GM21367 (cell line): Measurements from ENCODE around the gene AMBRA1.

Source experiments
- ATAC-seq: cut with Tn5 transposase; IDR thresholded peaks from one replicate; pipeline ENCODE4 v1.9.1; 2021; ENCODE audit not compliant: unreplicated experiment

The AMBRA1 gene, protein sequence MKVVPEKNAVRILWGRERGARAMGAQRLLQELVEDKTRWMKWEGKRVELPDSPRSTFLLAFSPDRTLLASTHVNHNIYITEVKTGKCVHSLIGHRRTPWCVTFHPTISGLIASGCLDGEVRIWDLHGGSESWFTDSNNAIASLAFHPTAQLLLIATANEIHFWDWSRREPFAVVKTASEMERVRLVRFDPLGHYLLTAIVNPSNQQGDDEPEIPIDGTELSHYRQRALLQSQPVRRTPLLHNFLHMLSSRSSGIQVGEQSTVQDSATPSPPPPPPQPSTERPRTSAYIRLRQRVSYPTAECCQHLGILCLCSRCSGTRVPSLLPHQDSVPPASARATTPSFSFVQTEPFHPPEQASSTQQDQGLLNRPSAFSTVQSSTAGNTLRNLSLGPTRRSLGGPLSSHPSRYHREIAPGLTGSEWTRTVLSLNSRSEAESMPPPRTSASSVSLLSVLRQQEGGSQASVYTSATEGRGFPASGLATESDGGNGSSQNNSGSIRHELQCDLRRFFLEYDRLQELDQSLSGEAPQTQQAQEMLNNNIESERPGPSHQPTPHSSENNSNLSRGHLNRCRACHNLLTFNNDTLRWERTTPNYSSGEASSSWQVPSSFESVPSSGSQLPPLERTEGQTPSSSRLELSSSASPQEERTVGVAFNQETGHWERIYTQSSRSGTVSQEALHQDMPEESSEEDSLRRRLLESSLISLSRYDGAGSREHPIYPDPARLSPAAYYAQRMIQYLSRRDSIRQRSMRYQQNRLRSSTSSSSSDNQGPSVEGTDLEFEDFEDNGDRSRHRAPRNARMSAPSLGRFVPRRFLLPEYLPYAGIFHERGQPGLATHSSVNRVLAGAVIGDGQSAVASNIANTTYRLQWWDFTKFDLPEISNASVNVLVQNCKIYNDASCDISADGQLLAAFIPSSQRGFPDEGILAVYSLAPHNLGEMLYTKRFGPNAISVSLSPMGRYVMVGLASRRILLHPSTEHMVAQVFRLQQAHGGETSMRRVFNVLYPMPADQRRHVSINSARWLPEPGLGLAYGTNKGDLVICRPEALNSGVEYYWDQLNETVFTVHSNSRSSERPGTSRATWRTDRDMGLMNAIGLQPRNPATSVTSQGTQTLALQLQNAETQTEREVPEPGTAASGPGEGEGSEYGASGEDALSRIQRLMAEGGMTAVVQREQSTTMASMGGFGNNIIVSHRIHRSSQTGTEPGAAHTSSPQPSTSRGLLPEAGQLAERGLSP (N-terminal part only)

DNA sequence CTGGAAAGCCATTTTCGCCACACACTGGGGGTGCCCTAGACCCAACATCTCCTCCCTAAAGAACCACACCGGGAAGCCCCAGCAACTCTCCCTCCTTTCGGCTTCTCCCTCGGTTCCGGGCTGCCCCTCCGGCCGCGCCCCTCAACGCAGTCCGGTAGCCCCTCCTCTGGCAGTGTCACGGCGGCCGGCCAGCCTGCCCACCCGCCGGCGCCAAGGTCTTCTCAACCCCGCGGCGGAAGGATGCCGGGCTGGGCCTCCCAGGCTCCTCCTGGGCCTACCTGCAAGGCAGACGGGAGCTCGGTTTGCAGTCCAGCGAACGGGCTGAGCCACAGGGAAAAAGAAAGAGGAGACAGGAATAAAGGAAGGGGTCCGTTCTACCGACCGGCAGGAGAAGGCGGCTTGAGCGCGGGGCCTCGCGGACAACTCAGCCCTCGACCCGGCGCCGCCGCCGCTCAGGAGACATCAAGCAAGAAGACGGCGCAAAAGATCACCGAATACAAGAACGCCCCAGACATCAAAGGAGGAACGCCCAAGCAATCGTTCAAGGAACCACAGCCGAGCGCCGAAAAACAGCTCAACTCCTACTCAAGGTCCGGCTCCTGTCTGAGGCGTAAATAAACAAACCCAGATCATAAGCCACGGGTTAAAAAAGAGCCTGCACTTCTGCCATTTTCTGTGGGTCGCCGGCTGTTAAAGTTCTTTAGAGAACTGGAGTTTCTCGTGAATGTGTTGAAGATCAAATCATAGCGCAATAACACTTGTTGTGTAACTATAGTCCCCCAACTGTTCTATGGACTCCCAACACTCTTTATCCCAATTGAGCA, at the start of gene AMBRA1:
Gene AMBRA1, minus strand, starts transcription at position 474 of the 824 bp plus-strand sequence. CDS start 45,643 bp downstream, outside the sequence.
- ATAC-seq: peak; percentile 74

DNA sequence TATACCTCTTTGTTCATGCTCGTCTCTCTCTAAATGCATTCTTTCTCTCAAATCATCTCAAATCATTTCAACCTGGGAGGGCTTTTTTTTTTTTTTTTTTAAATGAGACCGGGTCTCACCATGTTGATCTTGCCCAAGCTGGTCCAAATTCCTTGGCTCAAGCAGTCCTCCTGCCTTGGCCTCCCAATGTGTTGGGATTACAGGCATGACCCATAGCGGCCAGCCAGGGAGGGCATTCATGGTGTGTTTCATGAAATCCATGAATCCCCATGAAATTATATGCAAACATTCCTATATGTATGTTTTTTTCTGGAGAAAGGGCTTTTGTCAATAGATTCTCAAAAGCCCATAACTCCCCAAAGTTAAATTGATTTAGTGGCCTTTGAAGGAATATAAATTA, 49.7 kb upstream of the AMBRA1 start:
- ATAC-seq: no peak

DNA sequence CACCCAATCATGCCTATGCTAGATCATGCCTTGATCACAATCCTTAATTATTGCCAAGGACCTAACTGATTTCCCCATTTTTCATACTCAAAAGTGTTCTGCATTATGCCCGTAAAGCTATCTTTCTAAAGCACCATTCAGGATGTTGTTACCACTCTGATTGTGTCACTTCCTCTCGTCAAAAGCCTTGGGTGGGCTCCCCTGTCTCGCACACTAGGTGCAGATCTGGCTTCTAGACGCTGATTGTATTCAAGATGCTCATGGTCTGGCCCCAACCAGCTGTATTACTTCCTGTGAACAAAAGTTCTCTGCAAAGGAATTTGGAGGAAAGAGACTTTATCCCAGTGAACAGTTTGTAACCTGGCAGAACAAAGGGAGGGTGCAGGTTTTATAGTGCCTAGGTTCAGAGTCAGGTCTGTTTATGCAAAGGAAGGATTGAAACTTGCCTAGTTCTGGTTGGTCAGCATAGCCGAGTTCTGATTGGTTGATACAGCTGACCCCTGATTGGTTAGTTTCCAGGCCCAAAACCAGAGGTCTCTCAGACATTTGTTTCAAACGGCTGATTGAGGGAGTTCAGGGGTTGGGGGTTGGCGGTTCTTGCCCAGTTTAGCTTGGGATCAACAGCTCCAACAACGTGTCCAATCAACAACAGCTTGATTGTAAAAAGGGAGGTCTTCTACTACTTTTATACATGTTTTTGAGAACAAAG, 49.0 kb upstream of the AMBRA1 start:
- ATAC-seq: no peak

DNA sequence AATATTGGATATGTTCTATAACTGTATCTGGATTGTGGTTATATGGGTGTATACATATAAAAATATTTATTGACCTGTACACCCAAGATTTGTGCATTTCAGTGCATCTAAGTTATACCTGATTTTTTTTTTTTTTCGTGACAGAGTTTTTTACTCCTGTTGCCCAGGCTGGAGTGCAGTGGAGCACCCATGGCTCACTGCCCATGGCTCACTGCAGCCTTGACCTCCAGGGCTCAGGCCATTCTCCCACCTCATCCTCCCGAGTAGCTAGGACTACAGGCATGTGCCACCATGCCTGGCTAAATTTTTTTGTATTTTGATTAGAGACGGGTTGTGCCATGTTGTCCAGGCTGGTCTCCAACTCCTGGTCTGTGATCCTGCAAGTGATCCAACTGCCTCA, 47.8 kb upstream of the AMBRA1 start:
- ATAC-seq: no peak

DNA sequence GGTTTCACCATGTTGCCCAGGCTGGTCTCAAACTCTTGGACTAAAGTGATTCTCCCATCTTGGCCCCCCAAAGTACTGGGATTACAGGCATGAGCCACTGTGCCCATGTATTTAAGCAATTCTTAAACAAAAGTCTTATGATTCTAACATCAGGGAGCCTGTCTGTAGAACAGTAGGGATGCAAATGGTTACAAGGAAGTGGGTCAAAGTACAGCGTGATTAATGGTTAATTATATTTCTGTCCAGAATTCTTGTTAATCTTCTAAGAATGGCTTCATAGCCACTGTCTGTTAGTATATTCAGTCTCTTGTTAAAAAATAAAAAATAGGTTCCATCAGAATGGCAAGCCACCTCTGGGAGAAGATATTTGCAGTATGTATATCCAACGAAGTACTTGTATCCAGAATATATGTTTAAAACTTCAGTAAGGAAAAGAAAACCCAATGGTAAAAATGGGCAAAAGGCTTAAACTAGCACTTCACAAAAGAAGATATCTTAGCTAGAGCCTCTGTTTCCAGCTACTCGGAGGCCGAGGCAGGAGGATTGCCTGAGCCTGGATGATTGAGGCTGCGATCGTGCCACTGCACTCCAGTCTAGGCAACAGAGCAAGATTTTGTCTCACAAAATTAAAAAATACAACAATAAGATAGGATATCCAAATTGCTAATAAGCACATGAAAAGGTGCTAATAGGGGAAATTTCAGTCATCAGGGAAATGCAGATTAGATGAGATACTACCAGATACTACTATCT, 46.4 kb upstream of the AMBRA1 start:
- no peak for ATAC-seq

DNA sequence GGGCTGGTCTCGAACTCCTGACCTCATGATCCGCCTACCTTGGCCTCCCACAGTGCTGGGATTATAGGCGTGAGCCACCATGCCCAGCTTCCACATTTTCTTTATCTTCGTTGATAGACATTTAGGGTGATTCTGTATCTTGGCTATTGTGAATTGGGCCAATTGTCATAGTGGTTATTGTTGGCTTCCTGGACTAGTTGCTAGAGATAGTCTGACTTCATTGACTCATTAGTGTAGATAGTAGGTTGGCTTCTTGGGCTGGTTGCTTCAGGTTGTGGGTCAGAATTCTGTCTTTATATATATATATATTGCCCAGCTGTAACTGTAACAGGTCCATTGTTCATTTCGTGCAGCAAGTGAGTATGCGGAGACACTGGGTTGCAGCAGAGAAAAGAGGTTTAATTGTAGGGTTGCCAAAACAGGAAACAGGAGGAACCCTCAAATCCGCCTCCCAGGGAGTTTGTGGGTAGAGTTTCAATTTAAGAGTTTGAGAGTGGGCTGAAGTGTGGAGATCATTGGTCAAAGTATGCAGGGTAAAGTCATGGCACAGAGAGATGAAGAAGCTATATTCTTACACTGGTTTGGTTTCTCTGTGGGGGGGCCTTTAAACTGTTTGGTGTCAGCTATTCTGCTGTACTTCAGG, 45.5 kb upstream of the AMBRA1 start:
- no peak for ATAC-seq

DNA sequence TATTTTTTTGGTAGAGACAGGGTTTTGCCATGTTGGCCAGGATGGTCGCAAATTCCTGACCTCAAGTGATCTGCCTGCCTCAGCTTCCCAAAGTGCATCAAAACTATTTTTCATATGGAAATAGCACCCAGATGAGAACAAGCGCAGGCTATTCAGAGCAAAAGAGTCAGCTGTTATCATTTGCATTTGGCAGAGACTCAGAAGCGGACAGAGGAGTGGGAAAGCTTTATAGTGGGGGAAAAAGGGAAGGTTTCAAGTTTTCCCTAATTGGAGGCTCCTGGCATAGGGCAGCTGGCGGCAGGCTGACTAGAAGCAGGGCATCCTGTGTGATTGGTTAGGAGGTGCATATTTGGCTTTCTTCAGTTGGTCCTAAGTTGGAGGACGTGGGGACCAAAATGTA, 43.7 kb upstream of the AMBRA1 start:
- ATAC-seq: no peak

DNA sequence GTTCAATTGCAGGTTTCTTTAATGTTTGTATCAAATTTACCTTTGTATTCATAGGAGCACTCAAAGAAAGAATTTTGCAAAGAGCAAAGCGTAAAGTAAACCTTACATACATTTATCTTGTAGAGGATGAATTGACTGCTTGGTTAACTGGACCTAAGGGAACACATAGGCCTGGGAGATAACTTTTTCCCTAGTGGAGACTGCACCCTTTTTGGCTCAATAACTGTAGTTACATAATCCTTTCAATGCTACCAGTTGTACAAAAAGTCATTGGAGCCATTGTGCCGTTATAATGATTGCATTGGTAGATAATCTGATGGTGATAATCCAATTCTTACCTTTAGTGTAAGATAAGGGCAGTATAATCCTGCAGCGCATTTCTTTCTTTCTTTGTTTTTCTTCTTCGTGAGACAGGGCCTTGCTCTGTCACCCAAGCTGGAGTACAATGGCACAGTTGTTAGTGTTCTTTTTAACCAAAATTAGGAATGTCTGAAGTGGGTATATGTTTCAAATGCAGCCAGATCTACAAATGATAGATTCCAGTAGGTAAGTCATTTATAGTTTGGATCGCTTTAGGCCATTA, 41.8 kb upstream of the AMBRA1 start:
- no peak for ATAC-seq

DNA sequence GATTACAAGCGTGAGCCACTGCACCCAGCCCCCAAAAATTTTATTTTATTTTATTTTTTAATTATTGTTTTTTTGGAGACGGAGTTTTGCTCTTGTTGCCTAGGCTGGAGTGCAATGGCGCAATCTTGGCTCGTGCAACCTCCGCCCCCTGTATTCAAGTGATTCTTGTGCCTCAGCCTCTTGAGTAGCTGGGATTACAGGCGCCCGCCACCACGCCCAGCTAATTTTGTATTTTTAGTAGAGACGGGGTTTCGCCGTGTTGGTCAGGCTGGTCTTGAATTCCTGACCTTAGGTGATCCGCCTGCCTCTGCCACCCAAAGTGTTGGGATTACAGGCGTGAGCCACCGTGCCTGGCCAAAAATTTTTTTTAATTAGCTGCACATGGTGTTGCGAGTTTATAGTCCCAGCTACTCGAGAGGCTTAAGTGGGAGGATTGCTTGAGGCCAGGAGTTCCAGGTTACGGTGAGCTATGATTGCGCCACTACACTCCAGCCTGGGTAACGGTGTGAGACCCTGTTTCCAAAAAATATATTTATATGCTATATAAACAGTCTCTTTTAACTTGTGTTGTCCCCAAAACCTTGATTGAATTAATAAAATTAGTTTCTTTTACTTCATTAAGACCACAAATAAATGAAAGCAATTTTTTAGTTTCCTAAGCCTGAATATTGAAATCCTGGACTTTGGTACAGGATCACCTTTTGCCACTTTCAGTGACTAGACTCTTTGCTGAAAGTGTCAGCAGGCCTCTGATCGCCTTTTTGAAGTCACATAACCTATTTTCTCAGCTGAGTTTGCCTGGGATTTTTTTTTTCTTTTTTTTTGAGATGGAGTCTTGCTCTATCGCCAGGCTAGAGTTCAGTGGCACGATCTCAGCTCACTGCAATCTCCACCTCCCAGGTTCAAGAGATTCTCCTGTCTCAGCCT, 39.7 kb upstream of the AMBRA1 start:
- no peak for ATAC-seq

DNA sequence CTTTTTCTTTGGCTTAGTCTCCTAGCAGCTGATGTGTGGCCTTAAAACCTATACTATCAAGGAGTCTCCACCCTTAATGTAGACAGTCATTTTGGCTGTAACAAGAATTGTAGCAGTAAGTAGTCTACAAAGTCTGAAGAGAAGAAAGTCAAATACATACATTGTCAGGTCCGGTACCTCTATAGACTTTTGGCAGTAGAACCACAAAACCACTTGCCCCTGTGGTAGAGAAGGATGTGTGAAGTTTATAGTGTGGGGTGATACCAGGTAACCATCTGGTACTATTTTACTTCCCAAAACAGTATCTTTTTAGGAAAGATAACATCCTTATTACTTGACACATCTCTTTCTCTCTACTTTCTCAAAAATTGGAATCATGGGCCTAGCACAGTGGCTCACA, 38.7 kb upstream of the AMBRA1 start:
- ATAC-seq: no peak

DNA sequence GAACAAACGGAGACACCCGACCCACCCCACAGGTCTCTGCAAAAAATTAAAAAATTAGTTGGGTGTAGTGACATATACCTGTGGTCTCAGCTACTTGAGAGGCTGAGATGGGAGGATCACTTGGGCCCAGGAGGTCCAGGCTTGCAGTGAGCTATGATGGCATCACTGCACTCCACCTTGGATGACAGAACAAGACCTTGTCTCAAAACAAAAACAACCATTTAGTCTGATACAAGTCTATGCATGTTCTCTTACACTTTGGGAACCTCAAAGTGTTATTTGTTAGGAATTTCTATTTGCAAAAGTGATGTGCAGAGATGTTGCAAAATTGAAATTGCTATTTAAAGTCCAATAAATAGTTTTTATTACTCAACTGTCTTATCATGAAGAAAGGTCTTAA, 37.9 kb upstream of the AMBRA1 start:
- ATAC-seq: no peak

DNA sequence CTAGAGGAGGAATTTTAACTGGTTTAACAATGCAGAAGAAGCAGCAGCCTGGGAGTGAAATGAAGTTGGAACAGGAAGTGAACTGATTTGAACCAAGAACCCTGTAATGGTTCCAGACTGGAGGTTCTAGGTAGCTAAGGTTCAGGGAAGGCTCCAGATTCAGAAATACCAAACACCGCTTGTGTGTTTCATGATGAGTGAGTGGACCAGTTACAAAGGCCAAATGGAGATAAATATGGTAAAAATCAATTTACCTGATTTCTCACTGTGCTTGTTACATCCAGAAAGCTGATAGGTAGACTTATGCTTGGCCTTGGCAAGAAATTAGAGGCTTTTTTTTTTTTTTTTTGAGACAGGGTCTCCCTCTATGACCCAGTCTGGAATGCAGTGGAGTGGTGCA, 36.4 kb upstream of the AMBRA1 start:
- ATAC-seq: no peak

DNA sequence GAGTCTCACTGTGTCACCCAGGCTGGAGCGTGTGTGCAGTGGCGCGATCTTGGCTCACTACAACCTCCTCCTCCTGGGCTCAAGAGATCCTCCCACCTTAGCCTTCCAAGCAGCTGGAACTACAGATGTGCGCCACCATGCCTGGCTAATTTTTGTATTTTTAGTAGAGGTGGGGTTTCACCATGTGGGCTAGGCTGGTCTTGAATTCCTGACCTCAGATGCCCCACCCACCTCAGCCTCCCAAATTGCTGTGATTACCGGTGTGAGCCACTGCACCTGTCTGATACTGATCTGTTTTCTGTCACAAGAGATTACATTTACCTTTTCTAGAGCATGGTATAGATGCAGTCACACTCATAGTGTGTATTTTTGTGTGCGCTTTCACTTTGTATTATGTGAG, 35.1 kb upstream of the AMBRA1 start:
- ATAC-seq: no peak

DNA sequence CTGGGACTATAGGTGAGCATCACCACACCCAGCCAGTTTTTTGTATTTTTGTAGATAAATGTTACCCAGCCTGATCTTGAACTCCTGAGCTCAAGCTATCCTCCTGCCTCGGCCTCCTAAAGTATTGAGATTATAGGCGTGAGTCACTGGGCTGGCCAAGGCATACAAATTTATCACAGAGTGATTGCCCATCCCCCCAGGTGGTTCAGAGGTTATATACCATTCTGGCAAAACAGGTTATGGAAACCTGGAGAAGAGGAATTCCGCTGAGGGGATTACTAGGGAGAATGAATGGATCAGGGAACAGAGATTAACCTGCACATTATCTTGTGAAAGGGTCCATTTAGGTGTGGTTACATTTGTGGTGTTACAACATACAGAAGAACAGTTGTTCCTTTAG, 31.6 kb upstream of the AMBRA1 start:
- ATAC-seq: no peak

DNA sequence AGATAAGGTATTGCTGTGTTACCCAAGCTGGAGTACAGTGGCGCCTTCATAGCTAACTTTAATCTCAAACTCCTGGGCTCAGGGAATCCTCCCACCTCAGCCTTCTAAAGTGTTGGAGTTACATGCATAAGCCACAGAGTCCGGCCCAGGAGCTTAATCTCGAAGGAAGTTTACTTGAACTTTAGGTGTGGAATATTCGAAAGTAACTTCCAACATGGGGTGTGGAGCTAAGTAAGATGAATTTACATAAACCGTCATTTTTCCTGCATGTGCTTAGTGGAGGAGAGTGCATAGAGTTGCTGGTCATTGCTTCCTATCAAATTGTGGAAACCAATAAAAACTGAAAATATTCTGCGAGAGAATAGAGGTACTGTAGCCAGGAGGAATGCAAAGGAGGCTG, 25.0 kb upstream of the AMBRA1 start:
- no peak for ATAC-seq

DNA sequence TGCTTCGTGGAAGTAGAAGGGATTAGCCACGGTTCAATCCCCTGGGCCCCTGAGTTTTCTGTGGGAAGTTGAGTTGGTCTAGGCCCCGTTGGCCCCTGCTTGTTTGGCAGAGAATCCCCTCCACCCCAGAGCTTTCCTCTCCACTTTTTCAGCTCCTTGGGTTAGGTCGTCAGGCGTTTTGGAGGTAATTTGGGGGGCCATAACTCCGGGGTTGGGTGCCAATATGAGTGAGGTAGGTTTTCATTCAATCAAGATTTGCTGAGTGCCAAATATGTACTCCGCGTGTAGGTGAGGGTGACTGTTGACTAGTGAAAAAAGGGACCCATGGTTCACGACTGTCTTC, 24.1 kb upstream of the AMBRA1 start:
- ATAC-seq: no peak
